Stimulated activated naive CD8-positive, alpha-beta T cell treated with anti-CD3 and anti-CD28 coated beads, Interleukin-15, Interleukin-2, amounts not matched to agents 100 ng/mL and 50 ng/mL, for 24 hours (primary cell): ENCODE measurements around the gene AACS.
"Not testable (repeated sequence)": the region's sequence is repeated elsewhere in the genome, so short reads cannot be mapped to it uniquely, and the experiment has no call there.

Source experiments
- H3K27ac Mint-ChIP-seq: one replicate; pipeline ENCODE4 v1.8.0; 2021; ENCODE audit warnings: mild to moderate bottlenecking, mixed read lengths
- H3K27me3 Mint-ChIP-seq: one replicate; pipeline ENCODE4 v1.8.0; 2021; ENCODE audit warnings: mixed read lengths
- H3K36me3 Mint-ChIP-seq: one replicate; pipeline ENCODE4 v1.8.0; 2021; ENCODE audit warnings: low read depth, mixed read lengths
- H3K4me1 Mint-ChIP-seq: one replicate; pipeline ENCODE4 v1.8.0; 2021; ENCODE audit warnings: low read depth, mixed read lengths
- H3K4me3 Mint-ChIP-seq: one replicate; pipeline ENCODE4 v1.8.0; 2021; ENCODE audit warnings: mild to moderate bottlenecking, mixed read lengths
- H3K9me3 Mint-ChIP-seq: one replicate; pipeline ENCODE4 v1.8.0; 2021; ENCODE audit warnings: mixed read lengths

The AACS gene

GRCh38 chr12:125033288-125033687, 31.9 kb upstream of the AACS start:
- Mint-ChIP-seq H3K4me3 (no peak overlapping the region), H3K9me3 (peaks cover 4% of the 10 kb centered on the region), H3K27me3 (no peaks in the 10 kb centered on the region), H3K36me3 (peaks cover 4% of the 10 kb centered on the region), H3K27ac (no peak overlapping the region), H3K4me1 (no peaks in the 10 kb centered on the region)

- Mint-ChIP-seq H3K9me3 (peaks cover 4% of the 10 kb centered on the region), H3K27me3 (no peaks in the 10 kb centered on the region), H3K4me3 (no peak overlapping the region), H3K36me3 (no peaks in the 10 kb centered on the region), H3K4me1 (no peaks in the 10 kb centered on the region), H3K27ac (no peak overlapping the region)
Measured at GRCh38 chr12:125038976-125039625, 26.1 kb upstream of the AACS start.

GRCh38 chr12:125049093-125049458, 16.2 kb upstream of the AACS start:
- Mint-ChIP-seq H3K27ac (peak overlapping the region; percentile 51), H3K36me3 (no peaks in the 10 kb centered on the region), H3K27me3 (no peaks in the 10 kb centered on the region), H3K4me3 (peak overlapping the region; percentile 85), H3K4me1 (peaks cover 18% of the 10 kb centered on the region), H3K9me3 (no peaks in the 10 kb centered on the region)

- no peak overlapping the region for H3K27ac Mint-ChIP-seq
- peaks cover 4% of the 10 kb centered on the region for H3K27me3 Mint-ChIP-seq
- peak overlapping the region; percentile 85 for H3K4me3 Mint-ChIP-seq
- no peaks in the 10 kb centered on the region for H3K9me3 Mint-ChIP-seq
- H3K36me3 Mint-ChIP-seq = no peaks in the 10 kb centered on the region
- H3K4me1 Mint-ChIP-seq = peaks cover 18% of the 10 kb centered on the region
Measured at GRCh38 chr12:125050446-125050845, 14.8 kb upstream of the AACS start.

GRCh38 chr12:125050868-125051267, 14.4 kb upstream of the AACS start:
- Mint-ChIP-seq H3K4me3 (no peak overlapping the region), H3K27ac (no peak overlapping the region), H3K27me3 (peaks cover 4% of the 10 kb centered on the region), H3K9me3 (no peaks in the 10 kb centered on the region), H3K4me1 (peaks cover 18% of the 10 kb centered on the region), H3K36me3 (no peaks in the 10 kb centered on the region)

GRCh38 chr12:125053821-125054220, 11.4 kb upstream of the AACS start:
- Mint-ChIP-seq H3K27ac (no peak overlapping the region), H3K27me3 (peaks cover 12% of the 10 kb centered on the region), H3K36me3 (no peaks in the 10 kb centered on the region), H3K4me1 (peaks cover 15% of the 10 kb centered on the region), H3K4me3 (no peak overlapping the region), H3K9me3 (no peaks in the 10 kb centered on the region)

GRCh38 chr12:125055591-125055990, 9.6 kb upstream of the AACS start:
- Mint-ChIP-seq H3K4me3 (no peak overlapping the region), H3K27ac (no peak overlapping the region), H3K9me3 (no peaks in the 10 kb centered on the region), H3K27me3 (peaks cover 12% of the 10 kb centered on the region), H3K4me1 (peaks cover 1% of the 10 kb centered on the region), H3K36me3 (no peaks in the 10 kb centered on the region)

GRCh38 chr12:125056306-125056705, 8.9 kb upstream of the AACS start:
- Mint-ChIP-seq H3K9me3 (no peaks in the 10 kb centered on the region), H3K36me3 (no peaks in the 10 kb centered on the region), H3K4me1 (no peaks in the 10 kb centered on the region)

GRCh38 chr12:125057708-125058107, 7.5 kb upstream of the AACS start:
- H3K27me3 Mint-ChIP-seq = peaks cover 16% of the 10 kb centered on the region
- H3K36me3 Mint-ChIP-seq = no peaks in the 10 kb centered on the region
- H3K4me1 Mint-ChIP-seq = no peaks in the 10 kb centered on the region
- H3K4me3 Mint-ChIP-seq = no peak overlapping the region
- no peaks in the 10 kb centered on the region for H3K9me3 Mint-ChIP-seq
- H3K27ac Mint-ChIP-seq = no peak overlapping the region

More at GRCh38 chr12:125056306-125056705, 8.9 kb upstream of the AACS start:
- Mint-ChIP-seq H3K4me3 (no peak overlapping the region), H3K27ac (no peak overlapping the region), H3K27me3 (peaks cover 12% of the 10 kb centered on the region)

GRCh38 chr12:125061229-125061628, 4.0 kb upstream of the AACS start:
- Mint-ChIP-seq H3K27me3 (peaks cover 20% of the 10 kb centered on the region), H3K36me3 (no peaks in the 10 kb centered on the region), H3K9me3 (no peaks in the 10 kb centered on the region), H3K4me1 (peaks cover 4% of the 10 kb centered on the region), H3K4me3 (no peak overlapping the region), H3K27ac (no peak overlapping the region)

GRCh38 chr12:125063522-125063921, 1.7 kb upstream of the AACS start:
- H3K27ac Mint-ChIP-seq, H3K9me3 Mint-ChIP-seq, H3K4me3 Mint-ChIP-seq, H3K36me3 Mint-ChIP-seq: not testable (repeated sequence)
- peaks cover 11% of the 10 kb centered on the region for H3K27me3 Mint-ChIP-seq
- peaks cover 13% of the 10 kb centered on the region for H3K4me1 Mint-ChIP-seq

GRCh38 chr12:125064492-125064891, 743 bp upstream of the AACS start:
- Mint-ChIP-seq H3K27ac (no peak overlapping the region), H3K4me1 (peaks cover 13% of the 10 kb centered on the region), H3K36me3 (no peaks in the 10 kb centered on the region), H3K4me3 (peak overlapping the region; percentile 66), H3K27me3 (peaks cover 11% of the 10 kb centered on the region), H3K9me3 (no peaks in the 10 kb centered on the region)

- peaks cover 13% of the 10 kb centered on the region for H3K4me1 Mint-ChIP-seq
- H3K36me3 Mint-ChIP-seq = no peaks in the 10 kb centered on the region
- H3K27me3 Mint-ChIP-seq = peaks cover 11% of the 10 kb centered on the region
- H3K4me3 Mint-ChIP-seq = peak overlapping the region; percentile 66
- peak overlapping the region; percentile 45 for H3K27ac Mint-ChIP-seq
- H3K9me3 Mint-ChIP-seq = no peaks in the 10 kb centered on the region
Measured at GRCh38 chr12:125065919-125066570, 810 bp downstream of the AACS start.

- Mint-ChIP-seq H3K27me3 (peaks cover 4% of the 10 kb centered on the region), H3K4me3 (no peak overlapping the region), H3K27ac (no peak overlapping the region), H3K9me3 (no peaks in the 10 kb centered on the region), H3K36me3 (peaks cover 5% of the 10 kb centered on the region), H3K4me1 (peaks cover 13% of the 10 kb centered on the region)
Measured at GRCh38 chr12:125068391-125068790, 3.2 kb downstream of the AACS start.

GRCh38 chr12:125069616-125070015, 4.4 kb downstream of the AACS start:
- Mint-ChIP-seq H3K4me3 (no peak overlapping the region), H3K27ac (no peak overlapping the region), H3K9me3 (no peaks in the 10 kb centered on the region), H3K27me3 (no peaks in the 10 kb centered on the region), H3K4me1 (peaks cover 19% of the 10 kb centered on the region), H3K36me3 (peaks cover 10% of the 10 kb centered on the region)

GRCh38 chr12:125070112-125070511, 4.9 kb downstream of the AACS start:
- peaks cover 10% of the 10 kb centered on the region for H3K36me3 Mint-ChIP-seq
- H3K27ac Mint-ChIP-seq = no peak overlapping the region
- no peaks in the 10 kb centered on the region for H3K9me3 Mint-ChIP-seq
- H3K4me3 Mint-ChIP-seq = no peak overlapping the region
- H3K27me3 Mint-ChIP-seq = no peaks in the 10 kb centered on the region
- H3K4me1 Mint-ChIP-seq = peaks cover 19% of the 10 kb centered on the region
